Measurements from ENCODE around the gene TAS1R3. TPM values are rescaled to one million over a fixed set of nuclear protein-coding genes. Genes with fewer than 3 reads are reported as not detected.

The TAS1R3 gene
- polyA plus RNA-seq, 1 donor from 2014 or later, result 1.0 TPM

DNA sequence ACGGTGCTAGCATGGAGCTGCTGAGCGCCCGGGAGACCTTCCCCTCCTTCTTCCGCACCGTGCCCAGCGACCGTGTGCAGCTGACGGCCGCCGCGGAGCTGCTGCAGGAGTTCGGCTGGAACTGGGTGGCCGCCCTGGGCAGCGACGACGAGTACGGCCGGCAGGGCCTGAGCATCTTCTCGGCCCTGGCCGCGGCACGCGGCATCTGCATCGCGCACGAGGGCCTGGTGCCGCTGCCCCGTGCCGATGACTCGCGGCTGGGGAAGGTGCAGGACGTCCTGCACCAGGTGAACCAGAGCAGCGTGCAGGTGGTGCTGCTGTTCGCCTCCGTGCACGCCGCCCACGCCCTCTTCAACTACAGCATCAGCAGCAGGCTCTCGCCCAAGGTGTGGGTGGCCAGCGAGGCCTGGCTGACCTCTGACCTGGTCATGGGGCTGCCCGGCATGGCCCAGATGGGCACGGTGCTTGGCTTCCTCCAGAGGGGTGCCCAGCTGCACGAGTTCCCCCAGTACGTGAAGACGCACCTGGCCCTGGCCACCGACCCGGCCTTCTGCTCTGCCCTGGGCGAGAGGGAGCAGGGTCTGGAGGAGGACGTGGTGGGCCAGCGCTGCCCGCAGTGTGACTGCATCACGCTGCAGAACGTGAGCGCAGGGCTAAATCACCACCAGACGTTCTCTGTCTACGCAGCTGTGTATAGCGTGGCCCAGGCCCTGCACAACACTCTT, 1.1 kb downstream of the TAS1R3 start (continued):
- TF ChIP-seq EP300 (conservative IDR thresholded peaks at IDR 0.05; ENCODE audit: poor library complexity, severe bottlenecking), result no peak

GRCh38 chr1:1332774-1333480, 1.8 kb downstream of the TAS1R3 start:
- no peaks in the 10 kb centered on the region for H3K36me3 ChIP-seq (ENCODE audit: insufficient read depth, low read length)
- H3K9me2 ChIP-seq (ENCODE audit: insufficient read depth, low read length), result no peaks in the 10 kb centered on the region
- H3K27me3 ChIP-seq (ENCODE audit: insufficient read depth, low read depth, low read length), result no peaks in the 10 kb centered on the region
- no peak overlapping the region for H3K27ac ChIP-seq (ENCODE audit: low read length)
- no peak overlapping the region for H2AFZ ChIP-seq (ENCODE audit: low read depth, low read length)
- no peak overlapping the region for H3K4me2 ChIP-seq (ENCODE audit: low read length)
- no peak overlapping the region for H3K4me3 ChIP-seq (ENCODE audit: low read length)
- no peaks in the 10 kb centered on the region for H4K20me1 ChIP-seq (ENCODE audit: insufficient read depth)
- no peaks in the 10 kb centered on the region for H3K9me3 ChIP-seq (ENCODE audit: low read length)
- no peaks in the 10 kb centered on the region for H3K79me2 ChIP-seq (replicated peaks; ENCODE audit: insufficient read depth, low read length)
- no peaks in the 10 kb centered on the region for H3F3A ChIP-seq (ENCODE audit: insufficient read depth, low read length, poor library complexity, severe bottlenecking)
- TF ChIP-seq EZH2 (IDR thresholded peaks at IDR 0.05; ENCODE audit: borderline replicate concordance, insufficient read depth, low read length, poor library complexity, severe bottlenecking) (no peak), REST (IDR thresholded peaks at IDR 0.05; ENCODE audit: borderline replicate concordance) (no peak), MXI1 (conservative IDR thresholded peaks at IDR 0.05; ENCODE audit: poor library complexity, severe bottlenecking) (no peak), TAF1 (IDR thresholded peaks at IDR 0.05; ENCODE audit: low read depth) (no peak), EP300 (conservative IDR thresholded peaks at IDR 0.05; ENCODE audit: poor library complexity, severe bottlenecking) (no peak), SMC3 (conservative IDR thresholded peaks at IDR 0.05; ENCODE audit: poor library complexity) (no peak), POLR2AphosphoS5 (IDR thresholded peaks at IDR 0.05) (no peak), RAD21 (conservative IDR thresholded peaks at IDR 0.05) (no peak)
- TF ChIP-seq, protein P1, sequence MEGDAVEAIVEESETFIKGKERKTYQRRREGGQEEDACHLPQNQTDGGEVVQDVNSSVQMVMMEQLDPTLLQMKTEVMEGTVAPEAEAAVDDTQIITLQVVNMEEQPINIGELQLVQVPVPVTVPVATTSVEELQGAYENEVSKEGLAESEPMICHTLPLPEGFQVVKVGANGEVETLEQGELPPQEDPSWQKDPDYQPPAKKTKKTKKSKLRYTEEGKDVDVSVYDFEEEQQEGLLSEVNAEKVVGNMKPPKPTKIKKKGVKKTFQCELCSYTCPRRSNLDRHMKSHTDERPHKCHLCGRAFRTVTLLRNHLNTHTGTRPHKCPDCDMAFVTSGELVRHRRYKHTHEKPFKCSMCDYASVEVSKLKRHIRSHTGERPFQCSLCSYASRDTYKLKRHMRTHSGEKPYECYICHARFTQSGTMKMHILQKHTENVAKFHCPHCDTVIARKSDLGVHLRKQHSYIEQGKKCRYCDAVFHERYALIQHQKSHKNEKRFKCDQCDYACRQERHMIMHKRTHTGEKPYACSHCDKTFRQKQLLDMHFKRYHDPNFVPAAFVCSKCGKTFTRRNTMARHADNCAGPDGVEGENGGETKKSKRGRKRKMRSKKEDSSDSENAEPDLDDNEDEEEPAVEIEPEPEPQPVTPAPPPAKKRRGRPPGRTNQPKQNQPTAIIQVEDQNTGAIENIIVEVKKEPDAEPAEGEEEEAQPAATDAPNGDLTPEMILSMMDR (IDR thresholded peaks at IDR 0.05; ENCODE audit: poor library complexity, severe bottlenecking), result no peak
- no peak overlapping the region for H3K9ac ChIP-seq (ENCODE audit: low read length)

Measured in neural cell (in vitro differentiated cells).